GM19324 (cell line): Measurements from ENCODE around the gene TLN1.

Source experiments
- ATAC-seq: cut with Tn5 transposase; IDR thresholded peaks from one replicate; pipeline ENCODE4 v1.9.1; 2021; ENCODE audit warnings: mild to moderate bottlenecking, moderate library complexity; ENCODE audit not compliant: unreplicated experiment, low FRiP score

Gene TLN1

GRCh38 chr9:35712762-35713400 is 19.1 kb downstream of the TLN1 start:
- no peak for ATAC-seq

GRCh38 chr9:35711501-35712428 is 20.2 kb downstream of the TLN1 start:
- ATAC-seq, result no peak

- no peak for ATAC-seq
Observed at GRCh38 chr9:35710818-35711500, 21.0 kb downstream of the TLN1 start.

GRCh38 chr9:35708146-35708545 is 23.8 kb downstream of the TLN1 start:
- ATAC-seq, result no peak

GRCh38 chr9:35706951-35707350 is 25.0 kb downstream of the TLN1 start:
- ATAC-seq, result no peak

GRCh38 chr9:35705836-35706430 is 26.1 kb downstream of the TLN1 start:
- no peak for ATAC-seq

- ATAC-seq, result no peak
Observed at GRCh38 chr9:35705372-35705771, 26.6 kb downstream of the TLN1 start.

GRCh38 chr9:35703906-35704672 is 27.9 kb downstream of the TLN1 start:
- no peak for ATAC-seq

- ATAC-seq, result no peak
Observed at GRCh38 chr9:35702696-35703095, 29.3 kb downstream of the TLN1 start.

- ATAC-seq, result no peak
Observed at GRCh38 chr9:35700942-35701341, 31.1 kb downstream of the TLN1 start.

- ATAC-seq, result no peak
Observed at GRCh38 chr9:35700031-35700430, 32.0 kb downstream of the TLN1 start.

GRCh38 chr9:35698231-35698630 is 33.8 kb downstream of the TLN1 start:
- no peak for ATAC-seq

- ATAC-seq, result no peak
Observed at GRCh38 chr9:35697486-35697885, 34.5 kb downstream of the TLN1 start.

- ATAC-seq, result peak; percentile 75
Observed at GRCh38 chr9:35696520-35697215, 35.3 kb downstream of the TLN1 start.

GRCh38 chr9:35695943-35696401 is 36.0 kb downstream of the TLN1 start:
- ATAC-seq, result no peak

GRCh38 chr9:35691757-35692301 is 40.2 kb downstream of the TLN1 start:
- ATAC-seq, result no peak

GRCh38 chr9:35691334-35691650 is 40.7 kb downstream of the TLN1 start:
- no peak for ATAC-seq

GRCh38 chr9:35690614-35691333 is 41.2 kb downstream of the TLN1 start:
- no peak for ATAC-seq

GRCh38 chr9:35690294-35690613 is 41.7 kb downstream of the TLN1 start:
- ATAC-seq, result no peak
